Panc1 (cell line): ENCODE results near the gene MSI2. TPM values are rescaled to one million over a fixed set of nuclear protein-coding genes. Genes with fewer than 3 reads are reported as not detected.

Source experiments
- ATAC-seq: fragments of 200-7000 bp; cut with Tn5 transposase; 2 replicates; pipeline ENCODE4 v1.9.1; 2020; ENCODE audit warnings: mild to moderate bottlenecking, moderate library complexity
- BruUV-seq: library from RNA; stranded (reverse); fragments of 400-500 nt; replicated peaks from 2 replicates; lab custom pipeline; 2021; lab: Mats Ljungman, UMichigan
- CTCF ChIA-PET: fragments of 300-600 bp; sonication (Branson Sonifier 250); formaldehyde crosslinking; loops from one replicate; lab custom pipeline; 2022; ENCODE audit warnings: antibody characterized with exemption; lab: Charles Lee
- POLR2A ChIA-PET: fragments of 300-600 bp; sonication (Branson Sonifier 250); formaldehyde crosslinking; loops from one replicate; lab custom pipeline; 2022; ENCODE audit warnings: antibody characterized with exemption; lab: Charles Lee
- DNase-seq: peaks from one replicate; pipeline ENCODE4 v3.0.0-alpha.2; 2010; ENCODE audit warnings: low read depth, low spot score
- H3K27ac ChIP-seq: 2 replicates; pipeline ENCODE4 v1.5.1; 2011; ENCODE audit warnings: mild to moderate bottlenecking, low read length, inconsistent platforms
- H3K27me3 ChIP-seq: fragments of 200-500 bp; sonication (Bioruptor generic); 2 replicates; pipeline ENCODE4 v1.6.0; 2014; ENCODE audit warnings: low read length, inconsistent platforms; ENCODE audit not compliant: control insufficient read depth, insufficient read depth
- H3K36me3 ChIP-seq: fragments of 200-500 bp; sonication (Bioruptor generic); 2 replicates; pipeline ENCODE4 v1.5.1; 2014; ENCODE audit warnings: inconsistent platforms, mild to moderate bottlenecking, low read length, moderate library complexity; ENCODE audit not compliant: control insufficient read depth, insufficient read depth
- H3K4me1 ChIP-seq: 2 replicates; pipeline ENCODE4 v1.5.1; 2011; ENCODE audit warnings: inconsistent platforms, mild to moderate bottlenecking, low read length, moderate library complexity; ENCODE audit not compliant: control insufficient read depth, insufficient read depth
- H3K4me3 ChIP-seq, 2 experiments: 2 replicates each; pipeline ENCODE4 v1.5.1; 2011 to 2012; ENCODE audit warnings: low read depth in 2 of 2, low read length in 2 of 2, mild to moderate bottlenecking in 2 of 2, inconsistent platforms in 1 of 2, moderate library complexity in 1 of 2
- H3K9me3 ChIP-seq: fragments of 200-500 bp; sonication (Bioruptor generic); 2 replicates; pipeline ENCODE4 v1.5.1; 2014; ENCODE audit warnings: low read depth, mild to moderate bottlenecking, inconsistent platforms, low read length, moderate library complexity; ENCODE audit not compliant: control insufficient read depth, insufficient read depth
- POLR2AphosphoS5 ChIP-seq: IDR thresholded peaks from 2 replicates; pipeline ENCODE4 v1.6.1; 2012; ENCODE audit warnings: mild to moderate bottlenecking, low read depth, low read length, moderate library complexity
- SIN3A ChIP-seq: IDR thresholded peaks from 2 replicates; pipeline ENCODE4 v1.6.1; 2012; ENCODE audit warnings: low read depth, mild to moderate bottlenecking, low read length, moderate library complexity, borderline replicate concordance; ENCODE audit not compliant: insufficient read depth
- TCF7L2 ChIP-seq: IDR thresholded peaks from 2 replicates; pipeline ENCODE4 v1.6.1; 2011; ENCODE audit warnings: mild to moderate bottlenecking, low read depth, low read length, inconsistent platforms
- in situ Hi-C: cut with HindIII; loops from 2 replicates; pipeline ENCODE4 v1.10.0; 2016; ENCODE audit warnings: low sequenced_read_pairs, low pct_unique_long_range_greater_than_20kb
- intact Hi-C: fragments of 100-400 bp; cut with micrococcal nuclease; formaldehyde crosslinking; loops from one replicate; pipeline ENCODE4 v1.10.0; 2022; ENCODE audit not compliant: unreplicated experiment
- total RNA-seq: library from RNA; stranded (reverse); gene quantifications from one replicate; pipeline ENCODE4 v1.2.1, GENCODE V29; 2021; ENCODE audit not compliant: unreplicated experiment
- TF ChIP-seq, protein P1 (sequence below), 2 experiments: IDR thresholded peaks; 2 replicates each; pipeline ENCODE4 v1.6.1; 2011 to 2012; ENCODE audit warnings: low read depth in 2 of 2, control low read depth in 1 of 2, low read length in 1 of 2, mild to moderate bottlenecking in 1 of 2, moderate library complexity in 1 of 2; ENCODE audit not compliant: insufficient read depth in 1 of 2
- TF ChIP-seq, protein P2 (sequence below): fragments of 450-650 bp; IDR thresholded peaks from 2 replicates; pipeline ENCODE4 v1.5.1; 2017; ENCODE audit warnings: mild to moderate bottlenecking

The MSI2 gene
- total RNA-seq, 1 experiment from 2014 or later, result 38.5 TPM

DNA sequence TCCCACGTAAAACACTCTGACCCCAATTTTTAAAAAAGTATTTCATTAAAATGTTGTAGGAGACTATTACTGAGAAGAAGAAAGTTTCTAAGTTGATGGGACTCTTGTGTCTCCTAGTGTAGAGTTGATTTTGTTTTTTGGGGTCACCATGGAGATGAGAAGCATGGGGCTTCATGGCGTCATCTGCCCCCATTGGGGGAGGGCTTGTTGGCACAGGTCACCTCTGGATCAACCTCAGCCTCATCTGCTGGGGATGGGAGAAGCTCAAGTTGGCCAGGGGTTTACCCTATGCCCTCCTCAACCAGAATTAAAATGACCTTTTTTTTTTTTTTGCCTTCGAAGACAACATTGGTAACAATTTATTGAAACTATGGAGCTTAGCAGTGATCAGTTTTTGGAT is 28.3 kb downstream of the MSI2 start:
- no peak overlapping the region for H3K4me3 ChIP-seq
- BruUV-seq, result no TSS peak
- H3K9me3 ChIP-seq, result no peaks in the 10 kb centered on the region
- TF ChIP-seq, protein P1, sequence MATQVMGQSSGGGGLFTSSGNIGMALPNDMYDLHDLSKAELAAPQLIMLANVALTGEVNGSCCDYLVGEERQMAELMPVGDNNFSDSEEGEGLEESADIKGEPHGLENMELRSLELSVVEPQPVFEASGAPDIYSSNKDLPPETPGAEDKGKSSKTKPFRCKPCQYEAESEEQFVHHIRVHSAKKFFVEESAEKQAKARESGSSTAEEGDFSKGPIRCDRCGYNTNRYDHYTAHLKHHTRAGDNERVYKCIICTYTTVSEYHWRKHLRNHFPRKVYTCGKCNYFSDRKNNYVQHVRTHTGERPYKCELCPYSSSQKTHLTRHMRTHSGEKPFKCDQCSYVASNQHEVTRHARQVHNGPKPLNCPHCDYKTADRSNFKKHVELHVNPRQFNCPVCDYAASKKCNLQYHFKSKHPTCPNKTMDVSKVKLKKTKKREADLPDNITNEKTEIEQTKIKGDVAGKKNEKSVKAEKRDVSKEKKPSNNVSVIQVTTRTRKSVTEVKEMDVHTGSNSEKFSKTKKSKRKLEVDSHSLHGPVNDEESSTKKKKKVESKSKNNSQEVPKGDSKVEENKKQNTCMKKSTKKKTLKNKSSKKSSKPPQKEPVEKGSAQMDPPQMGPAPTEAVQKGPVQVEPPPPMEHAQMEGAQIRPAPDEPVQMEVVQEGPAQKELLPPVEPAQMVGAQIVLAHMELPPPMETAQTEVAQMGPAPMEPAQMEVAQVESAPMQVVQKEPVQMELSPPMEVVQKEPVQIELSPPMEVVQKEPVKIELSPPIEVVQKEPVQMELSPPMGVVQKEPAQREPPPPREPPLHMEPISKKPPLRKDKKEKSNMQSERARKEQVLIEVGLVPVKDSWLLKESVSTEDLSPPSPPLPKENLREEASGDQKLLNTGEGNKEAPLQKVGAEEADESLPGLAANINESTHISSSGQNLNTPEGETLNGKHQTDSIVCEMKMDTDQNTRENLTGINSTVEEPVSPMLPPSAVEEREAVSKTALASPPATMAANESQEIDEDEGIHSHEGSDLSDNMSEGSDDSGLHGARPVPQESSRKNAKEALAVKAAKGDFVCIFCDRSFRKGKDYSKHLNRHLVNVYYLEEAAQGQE (IDR thresholded peaks at IDR 0.05; ENCODE audit: insufficient read depth in 1 of 2, low read depth in 2 of 2, low read length in 1 of 2), result no peak
- TF ChIP-seq TCF7L2 (no peak), POLR2AphosphoS5 (no peak), SIN3A (no peak)
- TF ChIP-seq, protein P2, sequence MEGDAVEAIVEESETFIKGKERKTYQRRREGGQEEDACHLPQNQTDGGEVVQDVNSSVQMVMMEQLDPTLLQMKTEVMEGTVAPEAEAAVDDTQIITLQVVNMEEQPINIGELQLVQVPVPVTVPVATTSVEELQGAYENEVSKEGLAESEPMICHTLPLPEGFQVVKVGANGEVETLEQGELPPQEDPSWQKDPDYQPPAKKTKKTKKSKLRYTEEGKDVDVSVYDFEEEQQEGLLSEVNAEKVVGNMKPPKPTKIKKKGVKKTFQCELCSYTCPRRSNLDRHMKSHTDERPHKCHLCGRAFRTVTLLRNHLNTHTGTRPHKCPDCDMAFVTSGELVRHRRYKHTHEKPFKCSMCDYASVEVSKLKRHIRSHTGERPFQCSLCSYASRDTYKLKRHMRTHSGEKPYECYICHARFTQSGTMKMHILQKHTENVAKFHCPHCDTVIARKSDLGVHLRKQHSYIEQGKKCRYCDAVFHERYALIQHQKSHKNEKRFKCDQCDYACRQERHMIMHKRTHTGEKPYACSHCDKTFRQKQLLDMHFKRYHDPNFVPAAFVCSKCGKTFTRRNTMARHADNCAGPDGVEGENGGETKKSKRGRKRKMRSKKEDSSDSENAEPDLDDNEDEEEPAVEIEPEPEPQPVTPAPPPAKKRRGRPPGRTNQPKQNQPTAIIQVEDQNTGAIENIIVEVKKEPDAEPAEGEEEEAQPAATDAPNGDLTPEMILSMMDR, result no peak
- in situ Hi-C loops, result no loop called here
- intact Hi-C loops, result no loop called here
- no peak overlapping the region for H3K27ac ChIP-seq
- ATAC-seq (no peak), DNase-seq (no peak)
- POLR2A ChIA-PET, result interaction anchor here (0.7 kb wide), 1 partner anchor 136 kb away, joined by 11 read pairs; no protein-coding TSS in a partner anchor
- no peaks in the 10 kb centered on the region for H3K4me1 ChIP-seq
- no peaks in the 10 kb centered on the region for H3K36me3 ChIP-seq
- CTCF ChIA-PET, result interaction anchor here (0.6 kb wide), 2 partner anchors 30 to 482 kb away, joined by 3 read pairs; no protein-coding TSS in a partner anchor
- no peaks in the 10 kb centered on the region for H3K27me3 ChIP-seq

DNA sequence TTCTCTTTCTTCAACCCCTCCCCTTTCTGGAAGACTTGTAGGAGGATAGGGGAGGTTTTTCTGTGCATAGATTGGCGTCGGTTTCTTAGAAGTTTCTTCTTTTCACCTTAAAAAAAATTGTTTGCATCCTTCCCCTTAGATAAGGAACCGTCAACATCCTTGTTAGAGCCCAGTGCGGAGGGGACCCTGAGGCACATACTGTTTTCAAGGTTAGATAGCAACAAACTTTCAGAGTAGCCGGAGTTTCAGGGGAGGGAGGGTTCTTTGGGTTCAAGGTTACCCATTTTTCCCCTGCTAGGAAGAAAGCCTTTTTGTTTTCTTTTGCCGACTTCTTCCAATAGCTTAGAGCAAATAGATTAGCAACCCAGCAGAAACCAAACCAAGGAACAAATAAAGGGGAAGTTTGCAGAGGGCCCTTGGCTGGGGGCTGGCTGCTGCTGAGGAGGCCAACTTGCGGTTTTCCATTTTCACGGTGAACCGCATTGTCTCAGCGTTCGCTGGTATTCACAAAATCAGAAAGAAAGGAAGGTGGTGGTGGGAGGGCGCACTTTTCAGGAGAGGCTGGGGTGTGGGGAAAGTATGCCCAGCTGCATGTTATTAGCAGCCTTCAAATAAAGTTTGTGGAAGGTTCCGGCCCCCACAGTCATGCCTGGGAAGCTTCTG is 28.8 kb downstream of the MSI2 start:
- intact Hi-C loops, result no loop called here
- no peaks in the 10 kb centered on the region for H3K4me1 ChIP-seq
- H3K9me3 ChIP-seq, result no peaks in the 10 kb centered on the region
- no peaks in the 10 kb centered on the region for H3K36me3 ChIP-seq
- no peak overlapping the region for H3K4me3 ChIP-seq
- H3K27me3 ChIP-seq, result no peaks in the 10 kb centered on the region
- no peak for TF ChIP-seq POLR2AphosphoS5
- TF ChIP-seq, protein P2, result no peak
- TF ChIP-seq SIN3A, result no peak
- no peak for TF ChIP-seq TCF7L2
- TF ChIP-seq, protein P1 (IDR thresholded peaks at IDR 0.05; ENCODE audit: insufficient read depth in 1 of 2, low read depth in 2 of 2, low read length in 1 of 2), result no peak
- CTCF ChIA-PET, result interaction anchor here (0.6 kb wide), 1 partner anchor 481 kb away, joined by 3 read pairs; no protein-coding TSS in a partner anchor
- H3K27ac ChIP-seq, result no peak overlapping the region
- in situ Hi-C loops, result no loop called here
- DNase-seq (no peak), ATAC-seq (no peak)
- no TSS peak for BruUV-seq
- POLR2A ChIA-PET, result no interaction called here
